C4-2B (cell line): ENCODE data around the gene KCNJ15.

ENCODE experiments used
- ZFX ChIP-seq: fragments of 450-650 bp; IDR thresholded peaks from 2 replicates; pipeline ENCODE4 v1.6.1; 2017
- TF ChIP-seq, protein P1 (sequence below): fragments of 450-650 bp; conservative IDR thresholded peaks from 2 replicates; pipeline ENCODE4 v1.5.1; 2017; ENCODE audit warnings: mild to moderate bottlenecking

DNA sequence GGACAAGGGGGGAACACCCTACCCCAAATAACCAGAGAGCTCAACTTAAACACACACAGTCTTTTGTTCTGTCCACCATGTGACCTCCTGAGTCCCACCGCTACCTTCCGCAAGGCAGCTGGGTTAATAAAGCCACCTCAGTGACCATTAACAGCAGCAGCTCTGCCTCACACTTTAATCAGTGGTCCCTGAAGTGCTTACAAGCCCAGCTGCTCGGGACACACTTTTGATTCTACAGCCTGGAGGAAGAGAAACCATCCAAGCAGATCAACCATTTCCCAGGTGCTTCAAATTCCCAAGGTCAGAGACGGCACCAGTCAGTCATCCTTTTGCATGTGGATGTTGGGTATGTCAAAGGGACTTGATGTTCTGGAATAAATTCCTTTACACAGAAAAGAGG, 70.1 kb downstream of the KCNJ15 start:
- TF ChIP-seq, protein P1, sequence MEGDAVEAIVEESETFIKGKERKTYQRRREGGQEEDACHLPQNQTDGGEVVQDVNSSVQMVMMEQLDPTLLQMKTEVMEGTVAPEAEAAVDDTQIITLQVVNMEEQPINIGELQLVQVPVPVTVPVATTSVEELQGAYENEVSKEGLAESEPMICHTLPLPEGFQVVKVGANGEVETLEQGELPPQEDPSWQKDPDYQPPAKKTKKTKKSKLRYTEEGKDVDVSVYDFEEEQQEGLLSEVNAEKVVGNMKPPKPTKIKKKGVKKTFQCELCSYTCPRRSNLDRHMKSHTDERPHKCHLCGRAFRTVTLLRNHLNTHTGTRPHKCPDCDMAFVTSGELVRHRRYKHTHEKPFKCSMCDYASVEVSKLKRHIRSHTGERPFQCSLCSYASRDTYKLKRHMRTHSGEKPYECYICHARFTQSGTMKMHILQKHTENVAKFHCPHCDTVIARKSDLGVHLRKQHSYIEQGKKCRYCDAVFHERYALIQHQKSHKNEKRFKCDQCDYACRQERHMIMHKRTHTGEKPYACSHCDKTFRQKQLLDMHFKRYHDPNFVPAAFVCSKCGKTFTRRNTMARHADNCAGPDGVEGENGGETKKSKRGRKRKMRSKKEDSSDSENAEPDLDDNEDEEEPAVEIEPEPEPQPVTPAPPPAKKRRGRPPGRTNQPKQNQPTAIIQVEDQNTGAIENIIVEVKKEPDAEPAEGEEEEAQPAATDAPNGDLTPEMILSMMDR, result no peak
- no peak for TF ChIP-seq ZFX
